Measurements from ENCODE around the gene PRPF4. TPM values are rescaled to one million over a fixed set of nuclear protein-coding genes. Genes with fewer than 3 reads are reported as not detected.

PRPF4 gene
- total RNA-seq, 4 donors from 2014 or later, result 5.0 to 13.7 (median 9.6) TPM

- Histone ChIP-seq H3K36me3 (no peaks in the 10 kb centered on the region), H3K27ac (no peak overlapping the region), H3K4me3 (no peak overlapping the region), H3K9me3 (no peaks in the 10 kb centered on the region), H3K27me3 (no peaks in the 10 kb centered on the region), H3K4me1 (no peaks in the 10 kb centered on the region)
- in situ Hi-C loops (cut with MboI; ENCODE audit: low pct_ligation_motif_present in 1 of 4, low pct_unique_long_range_greater_than_20kb in 1 of 4, low sequenced_read_pairs in 3 of 4), result no loop called here
- no peak for DNase-seq
- TF ChIP-seq POLR2A (IDR thresholded peaks at IDR 0.05), result no peak
- TF ChIP-seq EP300 (IDR thresholded peaks at IDR 0.05; ENCODE audit: low read depth), result no peak
- no peak for TF ChIP-seq CTCF (IDR thresholded peaks at IDR 0.05)
- no peak for TF ChIP-seq POLR2AphosphoS5 (IDR thresholded peaks at IDR 0.05)
- intact Hi-C loops (cut with DNase I; ENCODE audit: low total_unique reads), result no loop called here
- 62 to 88% methylated on average over 3 to 4 of the region's 4 CpGs for WGBS, 2 donors (ENCODE audit: low coverage in 1 of 2)
Measured at GRCh38 chr9:113331780-113332179, 56.3 kb downstream of the PRPF4 start.

GRCh38 chr9:113337714-113338113 lies 62.3 kb downstream of the PRPF4 start:
- peaks cover 6 to 18% (median 12%) of the 10 kb centered on the region in 4 donors for H3K4me1 ChIP-seq
- in situ Hi-C loops (cut with MboI; ENCODE audit: low pct_ligation_motif_present in 1 of 4, low pct_unique_long_range_greater_than_20kb in 1 of 4, low sequenced_read_pairs in 3 of 4), result no loop called here
- no peak overlapping the region for H3K4me3 ChIP-seq
- no peak overlapping the region for H3K27ac ChIP-seq
- intact Hi-C loops (cut with DNase I; ENCODE audit: low total_unique reads), result no loop called here
- no peaks in the 10 kb centered on the region for H3K36me3 ChIP-seq
- 100% methylated on average over 2 of the region's 2 CpGs; no CpG with 5 or more reads in 1 of the 2 donors for WGBS, 2 donors (ENCODE audit: low coverage in 1 of 2)
- H3K27me3 ChIP-seq, result no peaks in the 10 kb centered on the region
- DNase-seq, result no peak
- H3K9me3 ChIP-seq, result no peaks in the 10 kb centered on the region
- TF ChIP-seq POLR2A (IDR thresholded peaks at IDR 0.05) (no peak), POLR2AphosphoS5 (IDR thresholded peaks at IDR 0.05) (no peak), CTCF (IDR thresholded peaks at IDR 0.05) (no peak), EP300 (IDR thresholded peaks at IDR 0.05; ENCODE audit: low read depth) (no peak)

- peak; percentile 89 for DNase-seq
- H3K36me3 ChIP-seq, result no peaks in the 10 kb centered on the region
- H3K9me3 ChIP-seq, result no peaks in the 10 kb centered on the region
- TF ChIP-seq EP300 (IDR thresholded peaks at IDR 0.05; ENCODE audit: low read depth) (no peak), POLR2A (IDR thresholded peaks at IDR 0.05) (peak; percentile 25), POLR2AphosphoS5 (IDR thresholded peaks at IDR 0.05) (peak; percentile 63 to 81 (median 77)), CTCF (IDR thresholded peaks at IDR 0.05) (no peak)
- H3K27me3 ChIP-seq, result no peaks in the 10 kb centered on the region
- in situ Hi-C loops (cut with MboI; ENCODE audit: low pct_ligation_motif_present in 1 of 4, low pct_unique_long_range_greater_than_20kb in 1 of 4, low sequenced_read_pairs in 3 of 4), result no loop called here
- intact Hi-C loops (cut with DNase I; ENCODE audit: low total_unique reads), result loop anchor here (10.0 kb wide), 1 partner anchor 65 kb away; the partner anchor contains the start of gene ALAD
- WGBS, 2 donors (ENCODE audit: low coverage in 1 of 2), result 1 to 5% methylated on average over 5 to 46 of the region's 46 CpGs
- H3K4me3 ChIP-seq, result peak within 1 kb of the TSS; percentile 26 to 75 (median 67)
- H3K4me1 ChIP-seq, result peaks cover 10 to 34% (median 23%) of the 10 kb centered on the region in 4 donors
- peak within 1 kb of the TSS; percentile 74 to 87 (median 80) for H3K27ac ChIP-seq
Measured at GRCh38 chr9:113340011-113340699, 64.7 kb downstream of the PRPF4 start, which contains the start of gene WDR31. Gene WDR31 (minus strand): TSS chr9:113340275. CDS start chr9:113332022, 8,253 bp downstream.

GRCh38 chr9:113341712-113342410 lies 66.4 kb downstream of the PRPF4 start:
- Histone ChIP-seq H3K27ac (peak overlapping the region in 1 of 4 donors; percentile 10), H3K4me1 (peaks cover 10 to 50% (median 27%) of the 10 kb centered on the region in 4 donors), H3K4me3 (no peak overlapping the region), H3K27me3 (no peaks in the 10 kb centered on the region), H3K36me3 (no peaks in the 10 kb centered on the region), H3K9me3 (no peaks in the 10 kb centered on the region)
- in situ Hi-C loops (cut with MboI; ENCODE audit: low pct_ligation_motif_present in 1 of 4, low pct_unique_long_range_greater_than_20kb in 1 of 4, low sequenced_read_pairs in 3 of 4), result no loop called here
- no peak for TF ChIP-seq EP300 (IDR thresholded peaks at IDR 0.05; ENCODE audit: low read depth)
- no peak for TF ChIP-seq CTCF (IDR thresholded peaks at IDR 0.05)
- TF ChIP-seq POLR2AphosphoS5 (IDR thresholded peaks at IDR 0.05), result no peak
- TF ChIP-seq POLR2A (IDR thresholded peaks at IDR 0.05), result no peak
- peak; percentile 32 for DNase-seq
- WGBS, 2 donors (ENCODE audit: low coverage in 1 of 2), result 49% methylated on average over 9 of the region's 9 CpGs; no CpG with 5 or more reads in 1 of the 2 donors
- intact Hi-C loops (cut with DNase I; ENCODE audit: low total_unique reads), result loop anchor here (10.0 kb wide), 1 partner anchor 63 kb away; the partner anchor contains the start of gene ALAD
